ENCODE results near the gene NRAS.

Gene NRAS

GRCh38 chr1:114757455-114758255 is 41.1 kb upstream of the NRAS start, which contains the start of gene CSDE1 (continued):
- TF ChIP-seq ZNF449 (tag by site-specific recombination; IDR thresholded peaks at IDR 0.05): no peak
- TF ChIP-seq ZNF266 (tag by site-specific recombination; IDR thresholded peaks at IDR 0.05; ENCODE audit: low read depth): no peak
- no peak for TF ChIP-seq GLI4 (tag by site-specific recombination; IDR thresholded peaks at IDR 0.05)
- TF ChIP-seq ZNF23 (tag by site-specific recombination; IDR thresholded peaks at IDR 0.05; ENCODE audit: borderline replicate concordance): no peak
- peak; percentile 27; the same call in 1 of the 2 replicates for TF ChIP-seq ZNF391 (tag by site-specific recombination; IDR thresholded peaks at IDR 0.05; ENCODE audit: borderline replicate concordance, low read depth)
- TF ChIP-seq ZNF707 (tag by site-specific recombination; IDR thresholded peaks at IDR 0.05): no peak
- no peak for TF ChIP-seq HOXC10 (CRISPR knock-in tag; IDR thresholded peaks at IDR 0.05)
- TF ChIP-seq ZNF350 (tag by site-specific recombination; IDR thresholded peaks at IDR 0.05): no peak
- TF ChIP-seq ZIC2 (tag by site-specific recombination; IDR thresholded peaks at IDR 0.05): no peak
- TF ChIP-seq MZF1 (tag by site-specific recombination; IDR thresholded peaks at IDR 0.05; ENCODE audit: borderline replicate concordance): no peak
- no peak for TF ChIP-seq ZNF16 (tag by site-specific recombination; IDR thresholded peaks at IDR 0.05; ENCODE audit: low read depth)
- TF ChIP-seq ZNF639 (tag by site-specific recombination; IDR thresholded peaks at IDR 0.05): peak; percentile 85
- no peak; the same call in 1 of the 2 replicates for TF ChIP-seq OVOL3 (tag by site-specific recombination; IDR thresholded peaks at IDR 0.05)
- TF ChIP-seq ZBTB7A (tag by site-specific recombination; IDR thresholded peaks at IDR 0.05; ENCODE audit: low read depth): peak; percentile 79; the same call in 1 of the 2 replicates
- TF ChIP-seq ZFHX2 (tag by site-specific recombination; conservative IDR thresholded peaks at IDR 0.05): peak; percentile 58; the same call in 1 of the 2 replicates
- TF ChIP-seq, protein P1, sequence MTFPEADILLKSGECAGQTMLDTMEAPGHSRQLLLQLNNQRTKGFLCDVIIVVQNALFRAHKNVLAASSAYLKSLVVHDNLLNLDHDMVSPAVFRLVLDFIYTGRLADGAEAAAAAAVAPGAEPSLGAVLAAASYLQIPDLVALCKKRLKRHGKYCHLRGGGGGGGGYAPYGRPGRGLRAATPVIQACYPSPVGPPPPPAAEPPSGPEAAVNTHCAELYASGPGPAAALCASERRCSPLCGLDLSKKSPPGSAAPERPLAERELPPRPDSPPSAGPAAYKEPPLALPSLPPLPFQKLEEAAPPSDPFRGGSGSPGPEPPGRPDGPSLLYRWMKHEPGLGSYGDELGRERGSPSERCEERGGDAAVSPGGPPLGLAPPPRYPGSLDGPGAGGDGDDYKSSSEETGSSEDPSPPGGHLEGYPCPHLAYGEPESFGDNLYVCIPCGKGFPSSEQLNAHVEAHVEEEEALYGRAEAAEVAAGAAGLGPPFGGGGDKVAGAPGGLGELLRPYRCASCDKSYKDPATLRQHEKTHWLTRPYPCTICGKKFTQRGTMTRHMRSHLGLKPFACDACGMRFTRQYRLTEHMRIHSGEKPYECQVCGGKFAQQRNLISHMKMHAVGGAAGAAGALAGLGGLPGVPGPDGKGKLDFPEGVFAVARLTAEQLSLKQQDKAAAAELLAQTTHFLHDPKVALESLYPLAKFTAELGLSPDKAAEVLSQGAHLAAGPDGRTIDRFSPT (tag by site-specific recombination; IDR thresholded peaks at IDR 0.05): no peak; the same call in 1 of the 2 replicates
- no peak for TF ChIP-seq ZNF174 (tag by site-specific recombination; IDR thresholded peaks at IDR 0.05)
- TF ChIP-seq ZSCAN30 (tag by site-specific recombination; IDR thresholded peaks at IDR 0.05): peak; percentile 52; the same call in 1 of the 2 replicates
- TF ChIP-seq ZNF777 (tag by site-specific recombination; IDR thresholded peaks at IDR 0.05; ENCODE audit: borderline replicate concordance): no peak
- no peak for TF ChIP-seq ZNF404 (tag by site-specific recombination; IDR thresholded peaks at IDR 0.05)
- no peak; the same call in 1 of the 2 replicates for TF ChIP-seq ZNF518A (tag by site-specific recombination; conservative IDR thresholded peaks at IDR 0.05; ENCODE audit: low read depth)
- peak; percentile 97 for TF ChIP-seq ZNF785 (tag by site-specific recombination; IDR thresholded peaks at IDR 0.05)
- no peak; the same call in none of the 2 replicates for TF ChIP-seq ZSCAN16 (tag by site-specific recombination; IDR thresholded peaks at IDR 0.05)
- no peak for TF ChIP-seq ZNF175 (tag by site-specific recombination; IDR thresholded peaks at IDR 0.05)
- TF ChIP-seq, protein P2, sequence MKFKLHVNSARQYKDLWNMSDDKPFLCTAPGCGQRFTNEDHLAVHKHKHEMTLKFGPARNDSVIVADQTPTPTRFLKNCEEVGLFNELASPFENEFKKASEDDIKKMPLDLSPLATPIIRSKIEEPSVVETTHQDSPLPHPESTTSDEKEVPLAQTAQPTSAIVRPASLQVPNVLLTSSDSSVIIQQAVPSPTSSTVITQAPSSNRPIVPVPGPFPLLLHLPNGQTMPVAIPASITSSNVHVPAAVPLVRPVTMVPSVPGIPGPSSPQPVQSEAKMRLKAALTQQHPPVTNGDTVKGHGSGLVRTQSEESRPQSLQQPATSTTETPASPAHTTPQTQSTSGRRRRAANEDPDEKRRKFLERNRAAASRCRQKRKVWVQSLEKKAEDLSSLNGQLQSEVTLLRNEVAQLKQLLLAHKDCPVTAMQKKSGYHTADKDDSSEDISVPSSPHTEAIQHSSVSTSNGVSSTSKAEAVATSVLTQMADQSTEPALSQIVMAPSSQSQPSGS (tag by site-specific recombination; IDR thresholded peaks at IDR 0.05; ENCODE audit: low read depth): no peak
